Astrocyte (in vitro differentiated cells and primary cell): ENCODE data around the gene LRRC8D. TPM values are rescaled to one million over a fixed set of nuclear protein-coding genes. Genes with fewer than 3 reads are reported as not detected.

Experiments used
- DNase-seq: peaks from one replicate; pipeline ENCODE4 v3.0.0-alpha.2; 2010; ENCODE audit warnings: low read depth
- FAIRE-seq: peaks from 2 replicates; lab custom pipeline; 2011; peaks lifted over from hg19 to GRCh38; lab: Jason Lieb, UNC
- H2AFZ ChIP-seq: 2 replicates; pipeline ENCODE4 v1.6.0; 2012; ENCODE audit warnings: low read depth, low read length, inconsistent platforms
- H3K27ac ChIP-seq: 2 replicates; pipeline ENCODE4 v1.5.1; 2011; ENCODE audit warnings: low read depth, low read length, inconsistent platforms
- H3K27me3 ChIP-seq: 2 replicates; pipeline ENCODE4 v1.6.0; 2011; ENCODE audit warnings: low read length, inconsistent platforms; ENCODE audit not compliant: insufficient read depth
- H3K36me3 ChIP-seq: 2 replicates; pipeline ENCODE4 v1.5.1; 2011; ENCODE audit warnings: low read length, inconsistent platforms; ENCODE audit not compliant: insufficient read depth
- H3K4me1 ChIP-seq: 2 replicates; pipeline ENCODE4 v1.5.1; 2011; ENCODE audit warnings: low read length, inconsistent platforms; ENCODE audit not compliant: insufficient read depth
- H3K4me2 ChIP-seq: 2 replicates; pipeline ENCODE4 v1.6.0; 2012; ENCODE audit warnings: low read length, inconsistent platforms
- H3K4me3 ChIP-seq: 2 replicates; pipeline ENCODE4 v1.5.1; 2011; ENCODE audit warnings: low read depth, mild to moderate bottlenecking, low read length, inconsistent platforms; ENCODE audit not compliant: insufficient read depth
- H3K79me2 ChIP-seq: 2 replicates; pipeline ENCODE4 v1.6.0; 2012; ENCODE audit warnings: mild to moderate bottlenecking, low read length, inconsistent platforms; ENCODE audit not compliant: insufficient read depth
- H3K9ac ChIP-seq: 2 replicates; pipeline ENCODE4 v1.6.0; 2012; ENCODE audit warnings: mild to moderate bottlenecking, low read length, inconsistent platforms
- H3K9me3 ChIP-seq: 2 replicates; pipeline ENCODE4 v1.5.1; 2012; ENCODE audit warnings: low read depth, mild to moderate bottlenecking, low read length, inconsistent platforms; ENCODE audit not compliant: insufficient read depth
- H4K20me1 ChIP-seq: 2 replicates; pipeline ENCODE4 v1.6.0; 2012; ENCODE audit warnings: low read length, inconsistent platforms; ENCODE audit not compliant: insufficient read depth
- H3K27ac Mint-ChIP-seq: one replicate; pipeline ENCODE4 v1.8.0; 2021; ENCODE audit warnings: mild to moderate bottlenecking, mixed read lengths; ENCODE audit not compliant: unreplicated experiment
- H3K27me3 Mint-ChIP-seq: one replicate; pipeline ENCODE4 v1.8.0; 2021; ENCODE audit warnings: low read depth, mixed read lengths; ENCODE audit not compliant: unreplicated experiment
- H3K36me3 Mint-ChIP-seq: one replicate; pipeline ENCODE4 v1.8.0; 2021; ENCODE audit warnings: low read depth, mixed read lengths; ENCODE audit not compliant: unreplicated experiment
- H3K4me1 Mint-ChIP-seq: one replicate; pipeline ENCODE4 v1.8.0; 2021; ENCODE audit warnings: low read depth, mixed read lengths; ENCODE audit not compliant: unreplicated experiment
- H3K4me3 Mint-ChIP-seq: one replicate; pipeline ENCODE4 v1.8.0; 2021; ENCODE audit warnings: mild to moderate bottlenecking, moderate library complexity, mixed read lengths; ENCODE audit not compliant: unreplicated experiment
- H3K9me3 Mint-ChIP-seq: one replicate; pipeline ENCODE4 v1.8.0; 2021; ENCODE audit warnings: mild to moderate bottlenecking, mixed read lengths; ENCODE audit not compliant: unreplicated experiment
- CTCF ChIP-seq: IDR thresholded peaks from 2 replicates; pipeline ENCODE4 v1.5.1; 2011; ENCODE audit warnings: low read depth, mild to moderate bottlenecking, inconsistent platforms, low read length, moderate library complexity; ENCODE audit not compliant: insufficient read depth
- EZH2 ChIP-seq: IDR thresholded peaks from 2 replicates; pipeline ENCODE4 v1.6.1; 2012; ENCODE audit warnings: mild to moderate bottlenecking, low read length, inconsistent platforms; ENCODE audit not compliant: insufficient read depth
- total RNA-seq: library from RNA; stranded (reverse); gene quantifications from 2 replicates; pipeline ENCODE4 v1.2.1, GENCODE V29; 2021

The LRRC8D gene
- total RNA-seq, 1 donor from 2014 or later: 36.9 TPM

- Histone ChIP-seq H3K4me3 (no peak overlapping the region), H3K4me2 (no peak overlapping the region), H3K27me3 (no peaks in the 10 kb centered on the region), H2AFZ (no peak overlapping the region), H4K20me1 (no peaks in the 10 kb centered on the region), H3K36me3 (no peaks in the 10 kb centered on the region), H3K4me1 (no peaks in the 10 kb centered on the region), H3K9me3 (no peaks in the 10 kb centered on the region), H3K9ac (no peak overlapping the region), H3K79me2 (no peaks in the 10 kb centered on the region), H3K27ac (no peak overlapping the region)
- no peak for TF ChIP-seq EZH2
- DNase-seq (no peak), FAIRE-seq (no peak)
- Mint-ChIP-seq H3K27ac (no peak overlapping the region), H3K27me3 (no peaks in the 10 kb centered on the region), H3K4me1 (peaks cover 5% of the 10 kb centered on the region), H3K9me3 (peaks cover 10% of the 10 kb centered on the region), H3K4me3 (no peak overlapping the region), H3K36me3 (peaks cover 12% of the 10 kb centered on the region)
Measured at GRCh38 chr1:89927049-89927448, 106.2 kb downstream of the LRRC8D start.

DNA sequence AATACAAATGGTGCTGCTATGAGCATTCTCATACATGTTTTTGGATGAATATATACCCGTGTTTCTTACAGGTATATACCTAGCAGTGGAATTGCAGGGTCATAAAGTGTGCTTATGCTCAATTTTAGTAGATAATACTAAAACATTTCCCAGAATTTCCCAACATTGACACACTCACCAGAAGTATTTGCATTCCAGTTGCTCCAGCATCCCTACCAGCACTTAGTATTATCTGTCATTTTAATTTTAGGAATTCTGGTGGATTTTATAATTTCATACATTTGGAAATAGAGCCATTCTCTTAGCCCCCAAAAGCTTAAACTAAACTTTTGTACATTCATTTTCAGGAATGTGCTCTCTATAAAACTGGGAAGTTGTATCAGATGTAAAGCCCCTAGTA is 106.6 kb downstream of the LRRC8D start:
- Mint-ChIP-seq H3K4me3 (no peak overlapping the region), H3K27me3 (no peaks in the 10 kb centered on the region)
- H3K4me2 ChIP-seq: no peak overlapping the region

GRCh38 chr1:89928506-89928905 is 107.7 kb downstream of the LRRC8D start:
- no peak for DNase-seq
- no peak overlapping the region for H3K4me3 ChIP-seq
- Mint-ChIP-seq H3K4me1 (peaks cover 5% of the 10 kb centered on the region), H3K36me3 (peaks cover 19% of the 10 kb centered on the region), H3K27ac (no peak overlapping the region), H3K27me3 (no peaks in the 10 kb centered on the region), H3K9me3 (peaks cover 8% of the 10 kb centered on the region), H3K4me3 (no peak overlapping the region)
- no peak overlapping the region for H3K4me2 ChIP-seq
- TF ChIP-seq EZH2 (no peak), CTCF (no peak)
- H4K20me1 ChIP-seq: no peaks in the 10 kb centered on the region
- H3K9me3 ChIP-seq: no peaks in the 10 kb centered on the region
- no peaks in the 10 kb centered on the region for H3K79me2 ChIP-seq
- H3K9ac ChIP-seq: no peak overlapping the region
- no peaks in the 10 kb centered on the region for H3K4me1 ChIP-seq
- H3K27me3 ChIP-seq: no peaks in the 10 kb centered on the region
- FAIRE-seq: no peak
- H2AFZ ChIP-seq: no peak overlapping the region
- H3K36me3 ChIP-seq: no peaks in the 10 kb centered on the region
- H3K27ac ChIP-seq: no peak overlapping the region

More for the DNA sequence above, 106.6 kb downstream of the LRRC8D start:
- Histone ChIP-seq H4K20me1 (no peaks in the 10 kb centered on the region), H3K4me1 (no peaks in the 10 kb centered on the region), H3K4me3 (no peak overlapping the region), H3K27me3 (no peaks in the 10 kb centered on the region), H3K79me2 (no peaks in the 10 kb centered on the region), H3K36me3 (no peaks in the 10 kb centered on the region), H3K9me3 (no peaks in the 10 kb centered on the region), H3K27ac (no peak overlapping the region), H2AFZ (no peak overlapping the region), H3K9ac (no peak overlapping the region)
- H3K9me3 Mint-ChIP-seq: peaks cover 10% of the 10 kb centered on the region
- peaks cover 5% of the 10 kb centered on the region for H3K4me1 Mint-ChIP-seq
- no peak overlapping the region for H3K27ac Mint-ChIP-seq
- TF ChIP-seq CTCF (no peak), EZH2 (no peak)
- DNase-seq (no peak), FAIRE-seq (no peak)
- peaks cover 12% of the 10 kb centered on the region for H3K36me3 Mint-ChIP-seq
